Prostate gland (tissue), 2 donors: ENCODE results near the gene MED12L. TPM values are rescaled to one million over a fixed set of nuclear protein-coding genes. Genes with fewer than 3 reads are reported as not detected.
A peak's percentile ranks its signal among the peaks of the same experiment; 100 is the strongest.

Source experiments
- DNase-seq: peaks from one replicate; pipeline ENCODE4 v3.0.0-alpha.2; 2019; ENCODE audit warnings: low spot score
- H3K27ac ChIP-seq, 2 donors: fragments of 200-600 bp; sonication (generic); 2 replicates each; pipeline ENCODE4 v1.5.1; 2017 to 2019
- H3K27me3 ChIP-seq: fragments of 200-600 bp; sonication (generic); replicated peaks from 2 replicates; pipeline ENCODE4 v1.5.1; 2019; ENCODE audit not compliant: insufficient read depth
- H3K36me3 ChIP-seq, 2 donors: fragments of 200-600 bp; sonication (generic); 1 replicate in 1 of 2; 2 replicates in 1 of 2; pipeline versions ENCODE4 v1.5.1 to v1.8.1; 2017 to 2019
- H3K4me1 ChIP-seq: fragments of 200-600 bp; sonication (generic); replicated peaks from 2 replicates; pipeline ENCODE4 v1.5.1; 2019
- H3K4me3 ChIP-seq, 2 donors: fragments of 200-600 bp; sonication (generic); 2 replicates each; pipeline ENCODE4 v1.5.1; 2017 to 2019
- H3K9me3 ChIP-seq: fragments of 200-600 bp; sonication (generic); 2 replicates; pipeline ENCODE4 v1.5.1; 2017
- CTCF ChIP-seq, 4 experiments: fragments of 200-600 bp in 2 of 4; fragments of 450-650 bp in 2 of 4; sonication (generic) in 2 of 4; IDR thresholded peaks; 1 replicate in 3 of 4; 2 replicates in 1 of 4; pipeline ENCODE4 v1.5.1; 2016 to 2019; ENCODE audit warnings: antibody characterized with exemption in 4 of 4, mild to moderate bottlenecking in 2 of 4, moderate library complexity in 2 of 4
- POLR2A ChIP-seq: fragments of 450-650 bp; IDR thresholded peaks from one replicate; pipeline ENCODE4 v1.6.1; 2016; ENCODE audit warnings: antibody characterized with exemption, mild to moderate bottlenecking
- POLR2AphosphoS5 ChIP-seq: sonication (generic); formaldehyde crosslinking; IDR thresholded peaks from one replicate; pipeline ENCODE4 v1.6.1; 2017; ENCODE audit warnings: antibody characterized with exemption
- WGBS: methylation state at CpG from one replicate; pipeline ENCODE4 v1.1.5; 2018; 5-methylcytosine and 5-hydroxymethylcytosine counted together
- intact Hi-C: fragments of 100-400 bp; cut with DNase I; formaldehyde crosslinking; loops from one replicate; pipeline ENCODE4 v1.14.2; 2022
- total RNA-seq, 2 donors: library from RNA; depleted of rRNA; stranded (reverse); fragments of >200 nt; gene quantifications; one replicate each; pipeline ENCODE4 v1.1.0, GENCODE V29; 2016

The MED12L gene
- total RNA-seq, 2 donors from 2014 or later, result 3.6 to 4.3 TPM

DNA sequence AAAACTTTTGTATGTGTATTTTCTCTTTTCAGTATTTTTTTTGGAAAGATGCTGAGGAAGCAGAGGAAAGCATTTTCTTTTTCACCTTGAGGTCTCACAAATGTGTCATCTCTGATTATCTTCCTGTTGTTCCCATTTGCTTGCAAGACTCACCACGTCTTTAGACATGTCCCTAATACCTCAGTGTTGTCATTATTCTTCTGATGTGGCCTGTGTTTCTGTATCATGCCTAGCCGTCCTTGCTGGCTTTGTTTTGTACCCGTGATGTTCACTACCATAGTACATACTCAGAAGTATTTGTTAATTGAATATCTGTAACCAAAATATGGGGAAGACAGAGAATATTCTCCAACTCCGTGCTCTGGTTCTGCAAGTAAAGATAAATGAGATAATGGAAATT, 197.9 kb downstream of the MED12L start:
- DNase-seq, result no peak
- no peaks in the 10 kb centered on the region for H3K4me1 ChIP-seq
- no peaks in the 10 kb centered on the region for H3K36me3 ChIP-seq
- intact Hi-C loops, result loop anchor here (2.0 to 5.0 kb wide), 2 partner anchors 57 to 116 kb away; no protein-coding TSS in a partner anchor
- H3K4me3 ChIP-seq, result no peak overlapping the region
- peak overlapping the region; percentile 45 to 55 for H3K27ac ChIP-seq
- H3K9me3 ChIP-seq, result no peaks in the 10 kb centered on the region
- H3K27me3 ChIP-seq, result no peaks in the 10 kb centered on the region
- WGBS, result 52% methylated on average over 4 of the region's 4 CpGs
- TF ChIP-seq CTCF (IDR thresholded peaks at IDR 0.05) (no peak), POLR2AphosphoS5 (no peak), POLR2A (no peak)

- peak; percentile 38 for DNase-seq
- Histone ChIP-seq H3K4me1 (no peaks in the 10 kb centered on the region), H3K4me3 (no peak overlapping the region), H3K9me3 (no peaks in the 10 kb centered on the region), H3K27me3 (no peaks in the 10 kb centered on the region), H3K27ac (peak overlapping the region; percentile 45 to 55), H3K36me3 (no peaks in the 10 kb centered on the region)
- intact Hi-C loops, result loop anchor here (2.0 to 5.0 kb wide), 2 partner anchors 57 to 117 kb away; no protein-coding TSS in a partner anchor
- TF ChIP-seq POLR2AphosphoS5 (peak; percentile 54), POLR2A (no peak), CTCF (IDR thresholded peaks at IDR 0.05) (no peak)
- WGBS, result 29% methylated on average over 5 of the region's 5 CpGs
These were observed 198.5 kb downstream of the MED12L start for GRCh38 chr3:151283907-151284461.

DNA sequence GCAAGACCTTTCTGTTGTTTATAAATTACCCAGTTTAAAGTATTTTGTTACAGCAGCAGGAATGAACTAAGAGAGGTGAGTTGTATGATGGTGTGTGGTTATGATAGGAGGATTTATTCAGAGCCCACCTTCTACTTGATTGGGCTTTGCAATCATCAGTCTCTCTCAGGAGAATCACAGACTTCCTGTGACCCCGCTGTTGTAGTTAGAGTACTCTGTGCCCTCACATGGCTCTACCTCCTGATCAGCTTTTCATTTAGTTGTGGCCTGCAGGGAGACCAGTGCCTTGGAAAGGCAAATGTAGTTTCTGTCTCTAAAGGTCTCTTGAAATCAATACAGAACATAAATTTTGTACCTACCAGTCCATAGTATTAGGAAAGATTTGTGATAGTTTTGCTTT, 200.5 kb downstream of the MED12L start:
- WGBS, result 90% methylated on average over 1 of the region's 1 CpG
- DNase-seq, result no peak
- Histone ChIP-seq H3K4me3 (no peak overlapping the region), H3K27ac (no peak overlapping the region), H3K9me3 (no peaks in the 10 kb centered on the region), H3K36me3 (no peaks in the 10 kb centered on the region), H3K27me3 (no peaks in the 10 kb centered on the region), H3K4me1 (no peaks in the 10 kb centered on the region)
- intact Hi-C loops, result no loop called here
- TF ChIP-seq POLR2AphosphoS5, result no peak
- no peak for TF ChIP-seq CTCF (IDR thresholded peaks at IDR 0.05)
- no peak for TF ChIP-seq POLR2A

DNA sequence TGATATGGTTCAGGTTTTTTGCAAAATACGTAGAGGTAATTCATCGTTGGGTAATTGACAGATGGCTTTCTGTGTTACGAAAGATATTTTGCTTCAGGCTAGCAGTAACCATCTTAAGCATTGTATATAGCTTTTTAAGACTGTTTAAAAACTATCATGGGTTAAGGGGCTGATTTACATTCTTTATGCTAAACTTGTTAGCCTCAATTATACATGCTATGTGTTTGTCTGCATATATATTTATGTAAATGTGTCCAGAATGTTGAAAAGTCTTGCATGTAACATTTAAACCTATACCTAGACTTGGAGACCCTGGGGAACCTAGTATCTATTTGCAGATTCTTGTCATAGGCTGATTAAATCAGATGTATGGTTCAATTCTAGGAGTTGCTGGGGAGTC, 204.0 kb downstream of the MED12L start:
- DNase-seq, result no peak
- H3K36me3 ChIP-seq, result no peaks in the 10 kb centered on the region
- H3K4me1 ChIP-seq, result no peaks in the 10 kb centered on the region
- WGBS, result 58% methylated on average over 3 of the region's 3 CpGs
- no peaks in the 10 kb centered on the region for H3K9me3 ChIP-seq
- H3K4me3 ChIP-seq, result no peak overlapping the region
- H3K27me3 ChIP-seq, result no peaks in the 10 kb centered on the region
- H3K27ac ChIP-seq, result no peak overlapping the region
- TF ChIP-seq POLR2A (no peak), CTCF (IDR thresholded peaks at IDR 0.05) (no peak), POLR2AphosphoS5 (no peak)
- intact Hi-C loops, result no loop called here

DNA sequence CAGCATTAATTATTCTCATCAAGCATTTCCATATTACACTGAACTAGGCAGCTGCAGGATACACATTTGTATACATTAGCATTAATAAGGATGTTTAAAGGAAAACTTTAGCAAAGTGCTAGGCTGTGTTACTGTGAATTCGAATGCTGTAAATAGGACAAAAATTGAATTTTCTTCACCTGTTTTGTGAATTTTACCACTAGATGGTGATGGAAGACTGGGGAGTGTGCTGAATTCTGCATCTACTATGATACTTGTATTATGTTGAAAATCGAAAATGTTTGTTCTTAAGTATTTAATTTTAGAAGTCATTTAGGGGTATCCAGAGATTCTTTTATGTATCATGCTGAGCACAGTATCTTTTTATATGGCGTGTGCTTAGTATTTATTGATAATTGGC, 205.2 kb downstream of the MED12L start:
- no peak for TF ChIP-seq POLR2A
- TF ChIP-seq POLR2AphosphoS5, result no peak
- peak in 2 of 4 experiments; percentile 54 to 60 for TF ChIP-seq CTCF (IDR thresholded peaks at IDR 0.05)
- WGBS, result 43% methylated on average over 3 of the region's 3 CpGs
- H3K27me3 ChIP-seq, result no peaks in the 10 kb centered on the region
- no peaks in the 10 kb centered on the region for H3K36me3 ChIP-seq
- H3K27ac ChIP-seq, result no peak overlapping the region
- no peak overlapping the region for H3K4me3 ChIP-seq
- DNase-seq, result no peak
- intact Hi-C loops, result no loop called here
- H3K4me1 ChIP-seq, result no peaks in the 10 kb centered on the region
- H3K9me3 ChIP-seq, result no peaks in the 10 kb centered on the region
